Measurements from ENCODE around the gene RXRA. TPM values are rescaled to one million over a fixed set of nuclear protein-coding genes. Genes with fewer than 3 reads are reported as not detected.

RXRA gene
- total RNA-seq, 1 experiment from 2014 or later: 23.2 TPM

- Histone ChIP-seq H3K36me3 (replicated peaks; ENCODE audit: control insufficient read depth, insufficient read depth, low read length) (no peaks in the 10 kb centered on the region), H3K4me3 (ENCODE audit: insufficient read depth, low read depth, low read length) (no peak overlapping the region), H3K27me3 (ENCODE audit: control insufficient read depth, insufficient read depth, low read length) (no peaks in the 10 kb centered on the region)
- DNase-seq: peak; percentile 67
Observed at GRCh38 chr9:134372581-134373267, 46.5 kb downstream of the RXRA start.

- Histone ChIP-seq H3K27me3 (ENCODE audit: control insufficient read depth, insufficient read depth, low read length) (no peaks in the 10 kb centered on the region), H3K4me3 (ENCODE audit: insufficient read depth, low read depth, low read length) (no peak overlapping the region), H3K36me3 (replicated peaks; ENCODE audit: control insufficient read depth, insufficient read depth, low read length) (no peaks in the 10 kb centered on the region)
- DNase-seq: no peak
Observed at GRCh38 chr9:134373269-134373668, 47.0 kb downstream of the RXRA start.

GRCh38 chr9:134373953-134374300 lies 47.7 kb downstream of the RXRA start:
- no peaks in the 10 kb centered on the region for H3K36me3 ChIP-seq (replicated peaks; ENCODE audit: control insufficient read depth, insufficient read depth, low read length)
- no peak for DNase-seq
- H3K4me3 ChIP-seq (ENCODE audit: insufficient read depth, low read depth, low read length): no peak overlapping the region

GRCh38 chr9:134374301-134375010 lies 48.2 kb downstream of the RXRA start:
- Histone ChIP-seq H3K27me3 (ENCODE audit: control insufficient read depth, insufficient read depth, low read length) (no peaks in the 10 kb centered on the region), H3K36me3 (replicated peaks; ENCODE audit: control insufficient read depth, insufficient read depth, low read length) (no peaks in the 10 kb centered on the region), H3K4me3 (ENCODE audit: insufficient read depth, low read depth, low read length) (no peak overlapping the region)
- peak; percentile 62 for DNase-seq

More at GRCh38 chr9:134373953-134374300, 47.7 kb downstream of the RXRA start:
- no peaks in the 10 kb centered on the region for H3K27me3 ChIP-seq (ENCODE audit: control insufficient read depth, insufficient read depth, low read length)

- peak; percentile 72 for DNase-seq
- no peaks in the 10 kb centered on the region for H3K36me3 ChIP-seq (replicated peaks; ENCODE audit: control insufficient read depth, insufficient read depth, low read length)
- H3K27me3 ChIP-seq (ENCODE audit: control insufficient read depth, insufficient read depth, low read length): no peaks in the 10 kb centered on the region
- no peak overlapping the region for H3K4me3 ChIP-seq (ENCODE audit: insufficient read depth, low read depth, low read length)
Observed at GRCh38 chr9:134375011-134375390, 48.7 kb downstream of the RXRA start.

- Histone ChIP-seq H3K27me3 (ENCODE audit: control insufficient read depth, insufficient read depth, low read length) (no peaks in the 10 kb centered on the region), H3K4me3 (ENCODE audit: insufficient read depth, low read depth, low read length) (no peak overlapping the region), H3K36me3 (replicated peaks; ENCODE audit: control insufficient read depth, insufficient read depth, low read length) (no peaks in the 10 kb centered on the region)
- DNase-seq: peak; percentile 72
Observed at GRCh38 chr9:134375430-134376385, 49.5 kb downstream of the RXRA start.

- no peaks in the 10 kb centered on the region for H3K36me3 ChIP-seq (replicated peaks; ENCODE audit: control insufficient read depth, insufficient read depth, low read length)
- DNase-seq: peak; percentile 69
- H3K27me3 ChIP-seq (ENCODE audit: control insufficient read depth, insufficient read depth, low read length): no peaks in the 10 kb centered on the region
- H3K4me3 ChIP-seq (ENCODE audit: insufficient read depth, low read depth, low read length): no peak overlapping the region
Observed at GRCh38 chr9:134376386-134377142, 50.3 kb downstream of the RXRA start.

GRCh38 chr9:134377143-134377484 lies 50.9 kb downstream of the RXRA start:
- DNase-seq: peak; percentile 65

GRCh38 chr9:134377976-134378375 lies 51.7 kb downstream of the RXRA start:
- DNase-seq: no peak
- Histone ChIP-seq H3K27me3 (ENCODE audit: control insufficient read depth, insufficient read depth, low read length) (no peaks in the 10 kb centered on the region), H3K36me3 (replicated peaks; ENCODE audit: control insufficient read depth, insufficient read depth, low read length) (no peaks in the 10 kb centered on the region), H3K4me3 (ENCODE audit: insufficient read depth, low read depth, low read length) (no peak overlapping the region)

More at GRCh38 chr9:134377143-134377484, 50.9 kb downstream of the RXRA start:
- no peaks in the 10 kb centered on the region for H3K27me3 ChIP-seq (ENCODE audit: control insufficient read depth, insufficient read depth, low read length)
- H3K4me3 ChIP-seq (ENCODE audit: insufficient read depth, low read depth, low read length): no peak overlapping the region
- H3K36me3 ChIP-seq (replicated peaks; ENCODE audit: control insufficient read depth, insufficient read depth, low read length): no peaks in the 10 kb centered on the region

- Histone ChIP-seq H3K4me3 (ENCODE audit: insufficient read depth, low read depth, low read length) (no peak overlapping the region), H3K27me3 (ENCODE audit: control insufficient read depth, insufficient read depth, low read length) (no peaks in the 10 kb centered on the region), H3K36me3 (replicated peaks; ENCODE audit: control insufficient read depth, insufficient read depth, low read length) (no peaks in the 10 kb centered on the region)
- no peak for DNase-seq
Observed at GRCh38 chr9:134378901-134379338, 52.7 kb downstream of the RXRA start.

GRCh38 chr9:134379831-134380365 lies 53.6 kb downstream of the RXRA start:
- peak; percentile 66 for DNase-seq

GRCh38 chr9:134380542-134381271 lies 54.5 kb downstream of the RXRA start:
- Histone ChIP-seq H3K36me3 (replicated peaks; ENCODE audit: control insufficient read depth, insufficient read depth, low read length) (no peaks in the 10 kb centered on the region), H3K27me3 (ENCODE audit: control insufficient read depth, insufficient read depth, low read length) (no peaks in the 10 kb centered on the region), H3K4me3 (ENCODE audit: insufficient read depth, low read depth, low read length) (no peak overlapping the region)
- peak; percentile 67 for DNase-seq

More at GRCh38 chr9:134379831-134380365, 53.6 kb downstream of the RXRA start:
- Histone ChIP-seq H3K4me3 (ENCODE audit: insufficient read depth, low read depth, low read length) (no peak overlapping the region), H3K27me3 (ENCODE audit: control insufficient read depth, insufficient read depth, low read length) (no peaks in the 10 kb centered on the region), H3K36me3 (replicated peaks; ENCODE audit: control insufficient read depth, insufficient read depth, low read length) (no peaks in the 10 kb centered on the region)

- peak; percentile 68 for DNase-seq
- Histone ChIP-seq H3K4me3 (ENCODE audit: insufficient read depth, low read depth, low read length) (no peak overlapping the region), H3K36me3 (replicated peaks; ENCODE audit: control insufficient read depth, insufficient read depth, low read length) (no peaks in the 10 kb centered on the region), H3K27me3 (ENCODE audit: control insufficient read depth, insufficient read depth, low read length) (no peaks in the 10 kb centered on the region)
Observed at GRCh38 chr9:134381272-134381661, 55.0 kb downstream of the RXRA start.

Data from H7 (cell line).